Spleen (tissue), 11 donors: Measurements from ENCODE around the gene MXD4. TPM values are rescaled to one million over a fixed set of nuclear protein-coding genes. Genes with fewer than 3 reads are reported as not detected.
A peak's percentile ranks its signal among the peaks of the same experiment; 100 is the strongest.
"Not testable (repeated sequence)": the region's sequence is repeated elsewhere in the genome, so short reads cannot be mapped to it uniquely, and the experiment has no call there.

Source experiments
- DNase-seq: peaks from one replicate; pipeline ENCODE4 v3.0.0-alpha.2; 2020
- H3K27ac ChIP-seq, 8 donors: fragments of 200-600 bp; sonication (generic) in 7 of 8; 1 replicate in 4 of 8; 2 replicates in 4 of 8; pipeline versions ENCODE4 v1.5.0 to v1.8.0; 2016 to 2021; ENCODE audit warnings: inconsistent platforms in 4 of 8, mild to moderate bottlenecking in 4 of 8, moderate library complexity in 1 of 8
- H3K27me3 ChIP-seq, 7 donors: fragments of 200-600 bp; sonication (generic) in 6 of 7; replicated peaks in 1 of 7; 1 replicate in 4 of 7; 2 replicates in 3 of 7; pipeline versions ENCODE4 v1.5.0 to v1.8.0; 2016 to 2021; ENCODE audit warnings: inconsistent platforms in 3 of 7, mild to moderate bottlenecking in 1 of 7
- H3K36me3 ChIP-seq, 6 donors: fragments of 200-600 bp; sonication (generic) in 5 of 6; 1 replicate in 4 of 6; 2 replicates in 2 of 6; pipeline versions ENCODE4 v1.5.0 to v1.8.0; 2016 to 2021; ENCODE audit warnings: inconsistent platforms in 2 of 6
- H3K4me1 ChIP-seq, 6 donors: fragments of 200-600 bp; sonication (generic) in 5 of 6; 1 replicate in 3 of 6; 2 replicates in 3 of 6; pipeline versions ENCODE4 v1.5.0 to v1.8.0; 2016 to 2021; ENCODE audit warnings: inconsistent platforms in 3 of 6
- H3K4me3 ChIP-seq, 8 donors: fragments of 200-600 bp; sonication (generic) in 7 of 8; 1 replicate in 4 of 8; 2 replicates in 4 of 8; pipeline versions ENCODE4 v1.5.0 to v1.8.0; 2016 to 2021; ENCODE audit warnings: inconsistent platforms in 4 of 8, mild to moderate bottlenecking in 4 of 8, moderate library complexity in 2 of 8
- H3K9me3 ChIP-seq, 8 donors: fragments of 200-600 bp; sonication (generic) in 7 of 8; 1 replicate in 4 of 8; 2 replicates in 4 of 8; pipeline versions ENCODE4 v1.5.0 to v1.8.0; 2016 to 2021; ENCODE audit warnings: inconsistent platforms in 4 of 8
- POLR2A ChIP-seq, 3 donors: fragments of 450-650 bp; IDR thresholded peaks; one replicate each; pipeline ENCODE4 v1.5.1; 2017; ENCODE audit warnings: antibody characterized with exemption in 3 of 3, mild to moderate bottlenecking in 1 of 3
- POLR2AphosphoS5 ChIP-seq, 3 donors: sonication (generic); formaldehyde crosslinking; IDR thresholded peaks; one replicate each; pipeline ENCODE4 v1.5.1; 2017; ENCODE audit warnings: antibody characterized with exemption in 3 of 3
- WGBS, 5 donors: extraction: QIAGEN DNeasy Blood & Tissue Kit in 3 of 5; methylation state at CpG; one replicate each; pipeline versions ENCODE4 v1.1.5 to v1.1.7; 2013 to 2018; 5-methylcytosine and 5-hydroxymethylcytosine counted together
- intact Hi-C: fragments of 100-400 bp; cut with DNase I; formaldehyde crosslinking; loops from one replicate; pipeline ENCODE4 v1.15.0; 2023; ENCODE audit warnings: low total_unique reads
- polyA plus RNA-seq, 3 donors: library from polyadenylated mRNA; stranded (reverse); fragments of 200-250 nt; gene quantifications; one replicate each; pipeline ENCODE4 v1.2.1, GENCODE V29; 2013
- total RNA-seq, 7 donors: library from RNA; depleted of rRNA in 3 of 7; stranded (reverse); fragments of >200 nt in 3 of 7; fragmentation: NEBNext Ultra II Directional in 4 of 7; extraction: Animal tissue kit (Norgen Biotek cat#: 25700) in 4 of 7; gene quantifications; one replicate each; pipeline versions ENCODE4 v1.1.0 to v1.2.1, GENCODE V29; 2016 to 2021
- TF ChIP-seq, protein P1 (sequence below), 11 experiments: fragments of 200-600 bp in 7 of 11; fragments of 450-650 bp in 4 of 11; sonication (generic) in 4 of 11; IDR thresholded peaks in 8 of 11; conservative IDR thresholded peaks in 3 of 11; 1 replicate in 7 of 11; 2 replicates in 4 of 11; pipeline versions ENCODE4 v1.4.0 to v1.8.0; 2016 to 2021; ENCODE audit warnings: antibody characterized with exemption in 11 of 11, inconsistent platforms in 4 of 11, mild to moderate bottlenecking in 1 of 11
- donor health status: healthy with polysubstance abuse.
- donor health status: DM: no; HTN: no; CAD: no; lungs with moderate emphysema.
- donor health status: DM: no; HTN: no; CAD: no.
- donor health status: Bipolar disorder and iron deficiency.
- donor health status: healthy.
- donor health status: DM: no; HTN: no; CAD: no.
- donor health status: DM: yes; HTN: yes; CAD: no.

MXD4 gene
- total and polyA plus RNA-seq, 10 donors = 36.0 to 128 (median 106) TPM

DNA sequence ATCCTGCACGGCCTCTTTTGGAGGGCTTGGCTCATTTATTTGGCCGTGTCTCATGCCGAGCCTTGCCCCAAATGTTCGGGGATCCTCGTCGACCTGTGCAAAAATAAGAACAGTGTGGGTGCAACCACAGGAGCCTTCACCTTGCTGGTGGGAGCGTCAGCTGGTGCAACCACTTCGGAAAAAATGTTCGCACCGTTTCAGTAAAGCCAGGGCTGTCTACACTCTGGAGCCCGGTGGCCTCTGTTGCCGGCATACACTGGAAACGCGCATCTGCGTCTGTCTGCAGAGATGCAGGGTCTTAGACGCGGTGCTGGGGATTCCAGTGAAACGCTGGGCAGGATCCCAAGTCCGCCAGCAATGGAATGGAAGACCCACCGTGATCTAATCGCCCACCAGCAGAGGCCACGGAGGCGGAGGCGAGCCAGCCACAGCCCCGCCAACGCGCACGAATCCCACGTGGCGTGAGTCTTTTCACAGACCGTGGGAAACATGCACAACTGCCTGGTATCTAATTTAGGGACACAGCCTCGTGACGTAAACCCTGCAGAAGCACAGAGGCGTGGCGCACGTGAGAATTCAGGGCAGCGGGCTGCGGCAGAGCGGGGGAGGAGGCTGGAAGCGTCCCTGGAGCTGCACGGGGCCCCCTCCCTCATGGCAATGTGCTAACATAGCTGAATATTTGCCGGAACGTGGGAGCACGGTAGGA lies 13.8 kb upstream of the MXD4 start:
- 89 to 96% (median 94%) methylated on average over 38 to 44 of the region's 44 CpGs for WGBS, 5 donors
- TF ChIP-seq, protein P1, sequence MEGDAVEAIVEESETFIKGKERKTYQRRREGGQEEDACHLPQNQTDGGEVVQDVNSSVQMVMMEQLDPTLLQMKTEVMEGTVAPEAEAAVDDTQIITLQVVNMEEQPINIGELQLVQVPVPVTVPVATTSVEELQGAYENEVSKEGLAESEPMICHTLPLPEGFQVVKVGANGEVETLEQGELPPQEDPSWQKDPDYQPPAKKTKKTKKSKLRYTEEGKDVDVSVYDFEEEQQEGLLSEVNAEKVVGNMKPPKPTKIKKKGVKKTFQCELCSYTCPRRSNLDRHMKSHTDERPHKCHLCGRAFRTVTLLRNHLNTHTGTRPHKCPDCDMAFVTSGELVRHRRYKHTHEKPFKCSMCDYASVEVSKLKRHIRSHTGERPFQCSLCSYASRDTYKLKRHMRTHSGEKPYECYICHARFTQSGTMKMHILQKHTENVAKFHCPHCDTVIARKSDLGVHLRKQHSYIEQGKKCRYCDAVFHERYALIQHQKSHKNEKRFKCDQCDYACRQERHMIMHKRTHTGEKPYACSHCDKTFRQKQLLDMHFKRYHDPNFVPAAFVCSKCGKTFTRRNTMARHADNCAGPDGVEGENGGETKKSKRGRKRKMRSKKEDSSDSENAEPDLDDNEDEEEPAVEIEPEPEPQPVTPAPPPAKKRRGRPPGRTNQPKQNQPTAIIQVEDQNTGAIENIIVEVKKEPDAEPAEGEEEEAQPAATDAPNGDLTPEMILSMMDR (IDR thresholded peaks at IDR 0.05 in 8 of 11, conservative IDR thresholded peaks at IDR 0.05 in 3 of 11) = no peak
- TF ChIP-seq POLR2A (IDR thresholded peaks at IDR 0.05) (no peak), POLR2AphosphoS5 (IDR thresholded peaks at IDR 0.05) (no peak)
- H3K4me3 ChIP-seq = no peak overlapping the region
- peaks cover 0 to 18% (median 0%) of the 10 kb centered on the region in 6 donors for H3K36me3 ChIP-seq
- H3K27me3 ChIP-seq = no peaks in the 10 kb centered on the region
- H3K4me1 ChIP-seq = peaks cover 0 to 2% (median 0%) of the 10 kb centered on the region in 6 donors
- H3K27ac ChIP-seq = no peak overlapping the region
- peak; percentile 61 for DNase-seq
- H3K9me3 ChIP-seq = no peaks in the 10 kb centered on the region
- intact Hi-C loops = no loop called here

GRCh38 chr4:2275044-2275397 lies 13.1 kb upstream of the MXD4 start:
- H3K4me1 ChIP-seq, H3K4me3 ChIP-seq, H3K27me3 ChIP-seq, DNase-seq, H3K9me3 ChIP-seq, intact Hi-C loops, H3K27ac ChIP-seq: not testable (repeated sequence)
- WGBS, 5 donors = 88 to 96% (median 91%) methylated on average over 9 to 10 of the region's 10 CpGs
- peaks cover 0 to 25% (median 0%) of the 10 kb centered on the region in 6 donors for H3K36me3 ChIP-seq

DNA sequence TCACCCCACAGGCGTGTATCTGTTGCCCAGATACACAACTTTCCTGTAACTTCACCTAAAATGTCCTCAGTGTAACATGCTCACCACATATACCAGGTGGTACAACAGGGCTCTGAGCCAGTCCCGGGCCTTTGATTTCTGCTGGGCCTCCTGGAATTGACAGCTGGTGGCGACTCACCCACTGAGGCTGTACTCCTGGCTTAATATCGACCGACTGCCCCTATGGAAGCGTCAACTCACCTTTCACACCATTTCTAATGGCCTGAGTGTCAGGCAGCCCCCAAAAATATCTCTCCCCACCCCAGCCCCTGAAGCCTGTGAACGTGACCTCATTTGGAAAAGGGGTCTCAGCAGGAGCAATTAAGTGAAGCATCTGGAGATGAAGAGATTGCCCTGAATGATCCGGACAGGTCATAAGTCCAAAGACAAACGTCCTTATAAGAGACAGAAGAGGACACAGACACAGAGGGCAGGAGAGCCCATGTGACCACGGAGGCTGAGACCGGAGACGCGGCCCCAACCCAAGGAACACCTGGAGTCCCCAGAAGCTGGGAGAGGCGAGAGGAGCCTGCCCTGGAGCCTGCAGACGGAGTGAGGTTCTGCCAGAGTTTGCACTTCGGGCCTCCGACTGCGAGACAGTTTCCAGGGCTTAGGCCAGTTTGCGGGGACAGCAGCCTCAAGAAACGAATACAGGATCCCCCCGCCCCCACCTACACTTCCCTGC lies 12.6 kb upstream of the MXD4 start:
- TF ChIP-seq POLR2A (IDR thresholded peaks at IDR 0.05) (no peak), POLR2AphosphoS5 (IDR thresholded peaks at IDR 0.05) (no peak)
- TF ChIP-seq, protein P1 (IDR thresholded peaks at IDR 0.05 in 8 of 11, conservative IDR thresholded peaks at IDR 0.05 in 3 of 11) = no peak
- Histone ChIP-seq H3K9me3 (no peaks in the 10 kb centered on the region), H3K36me3 (peaks cover 0 to 27% (median 0%) of the 10 kb centered on the region in 6 donors), H3K27me3 (no peaks in the 10 kb centered on the region), H3K27ac (no peak overlapping the region), H3K4me3 (no peak overlapping the region), H3K4me1 (no peaks in the 10 kb centered on the region)
- 87 to 92% (median 89%) methylated on average over 20 to 21 of the region's 21 CpGs for WGBS, 5 donors
- intact Hi-C loops = no loop called here
- peak; percentile 58 for DNase-seq

DNA sequence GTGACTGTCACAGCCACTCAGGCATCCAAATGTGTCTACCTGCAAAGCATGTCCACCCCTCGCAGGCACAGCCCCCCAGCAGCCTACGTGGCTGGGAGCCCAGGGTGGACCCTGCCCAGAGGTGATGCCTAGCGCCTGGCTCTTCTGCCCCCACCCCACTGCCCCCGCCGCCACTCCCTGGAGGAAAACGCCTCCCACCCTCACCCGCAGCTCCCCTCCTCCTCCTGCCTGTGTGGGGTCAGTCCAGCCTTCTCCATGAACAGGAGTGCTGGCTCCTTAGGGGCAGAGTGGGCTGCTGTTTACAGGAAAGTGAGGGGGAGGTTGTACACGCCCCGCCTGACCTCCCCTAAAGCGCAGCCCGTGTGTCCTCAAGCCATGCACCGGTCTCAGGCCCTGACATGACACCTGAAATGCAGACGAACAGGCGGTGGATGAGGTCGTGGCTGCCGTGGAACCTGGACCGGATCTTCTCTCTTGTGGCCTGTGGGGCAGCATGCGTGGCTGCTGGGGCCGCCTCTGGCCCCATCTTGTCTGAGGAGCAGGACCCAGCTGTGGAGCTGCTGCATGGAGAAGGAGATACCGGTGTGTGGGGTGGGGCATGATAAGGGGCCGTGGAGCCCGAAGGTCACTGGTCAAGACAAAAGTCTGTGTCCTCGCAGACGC lies 11.9 kb upstream of the MXD4 start:
- intact Hi-C loops = no loop called here

More for the DNA sequence above, 11.9 kb upstream of the MXD4 start:
- Histone ChIP-seq H3K27me3 (no peaks in the 10 kb centered on the region), H3K27ac (no peak overlapping the region), H3K4me1 (no peaks in the 10 kb centered on the region), H3K36me3 (peaks cover 0 to 27% (median 0%) of the 10 kb centered on the region in 6 donors), H3K9me3 (no peaks in the 10 kb centered on the region), H3K4me3 (no peak overlapping the region)
- TF ChIP-seq POLR2A (IDR thresholded peaks at IDR 0.05) (no peak), POLR2AphosphoS5 (IDR thresholded peaks at IDR 0.05) (no peak)
- TF ChIP-seq, protein P1 (IDR thresholded peaks at IDR 0.05 in 8 of 11, conservative IDR thresholded peaks at IDR 0.05 in 3 of 11) = no peak
- 85 to 91% (median 86%) methylated on average over 20 to 24 of the region's 24 CpGs for WGBS, 5 donors
- DNase-seq = peak; percentile 70
